ENCODE data around the gene STMND1.

STMND1 gene

DNA sequence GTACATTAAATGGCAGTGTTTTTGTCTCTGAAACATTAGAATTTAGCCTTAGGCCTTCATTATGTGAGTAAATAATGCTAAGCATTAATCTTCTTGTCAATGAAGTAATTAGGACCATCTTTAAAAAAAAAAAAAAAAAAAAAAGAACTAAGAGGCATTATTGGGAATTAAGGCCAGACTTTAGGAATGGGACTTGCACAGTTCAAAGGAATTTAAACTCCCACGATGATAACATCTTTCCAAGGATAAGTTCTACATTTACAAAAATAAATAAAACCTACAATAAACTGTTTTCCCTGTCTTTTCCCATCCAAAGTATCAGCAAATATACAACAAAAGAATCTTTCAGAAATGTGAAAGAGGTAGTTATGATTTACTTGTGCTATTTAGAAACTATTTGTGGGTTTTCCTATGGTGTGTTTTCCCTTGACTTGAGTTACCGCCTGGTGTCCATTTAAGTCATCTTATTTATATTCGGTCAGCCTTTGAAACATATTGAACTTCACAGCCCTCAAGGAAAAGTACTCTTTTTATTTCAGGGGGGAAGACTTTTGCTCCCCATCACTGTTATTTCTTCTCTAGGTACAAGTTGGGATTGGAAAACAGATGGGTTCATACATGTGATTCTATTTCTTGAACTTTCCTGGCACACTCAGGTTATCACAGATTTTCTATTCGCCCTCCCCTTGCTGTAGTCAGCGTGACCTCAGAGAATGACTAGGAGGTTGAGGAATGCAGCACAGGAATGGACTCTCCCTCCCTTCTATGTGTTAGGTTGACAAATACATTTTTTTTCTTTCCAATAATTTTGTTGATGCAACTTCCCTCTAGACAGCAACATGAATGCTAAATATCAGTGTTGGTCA, 13.6 kb downstream of the STMND1 start:
- TF ChIP-seq, protein P1, sequence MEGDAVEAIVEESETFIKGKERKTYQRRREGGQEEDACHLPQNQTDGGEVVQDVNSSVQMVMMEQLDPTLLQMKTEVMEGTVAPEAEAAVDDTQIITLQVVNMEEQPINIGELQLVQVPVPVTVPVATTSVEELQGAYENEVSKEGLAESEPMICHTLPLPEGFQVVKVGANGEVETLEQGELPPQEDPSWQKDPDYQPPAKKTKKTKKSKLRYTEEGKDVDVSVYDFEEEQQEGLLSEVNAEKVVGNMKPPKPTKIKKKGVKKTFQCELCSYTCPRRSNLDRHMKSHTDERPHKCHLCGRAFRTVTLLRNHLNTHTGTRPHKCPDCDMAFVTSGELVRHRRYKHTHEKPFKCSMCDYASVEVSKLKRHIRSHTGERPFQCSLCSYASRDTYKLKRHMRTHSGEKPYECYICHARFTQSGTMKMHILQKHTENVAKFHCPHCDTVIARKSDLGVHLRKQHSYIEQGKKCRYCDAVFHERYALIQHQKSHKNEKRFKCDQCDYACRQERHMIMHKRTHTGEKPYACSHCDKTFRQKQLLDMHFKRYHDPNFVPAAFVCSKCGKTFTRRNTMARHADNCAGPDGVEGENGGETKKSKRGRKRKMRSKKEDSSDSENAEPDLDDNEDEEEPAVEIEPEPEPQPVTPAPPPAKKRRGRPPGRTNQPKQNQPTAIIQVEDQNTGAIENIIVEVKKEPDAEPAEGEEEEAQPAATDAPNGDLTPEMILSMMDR (conservative IDR thresholded peaks at IDR 0.05; ENCODE audit: low read depth, low read length) = no peak
- DNase-seq (ENCODE audit: low read depth) = peak; percentile 91
- H3K4me3 ChIP-seq (ENCODE audit: low read length) = no peak overlapping the region

DNA sequence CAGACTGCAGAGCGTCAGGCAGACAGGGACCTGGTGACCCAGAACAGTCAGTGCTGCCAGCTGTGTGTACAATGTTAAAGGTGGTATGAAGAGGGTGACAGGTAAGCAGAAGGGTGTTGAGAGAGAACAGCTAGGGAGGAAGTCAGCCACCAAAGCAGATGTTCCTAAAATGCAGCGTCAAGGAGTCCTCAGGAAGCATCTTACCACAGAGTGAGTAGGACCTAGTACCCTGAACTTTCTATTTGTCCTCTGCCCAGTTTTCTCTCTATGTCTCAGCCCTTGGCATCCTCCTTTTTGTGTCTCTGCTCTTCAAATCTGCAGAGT, 14.2 kb downstream of the STMND1 start:
- no peak overlapping the region for H3K4me3 ChIP-seq (ENCODE audit: low read length)
- TF ChIP-seq, protein P1 (conservative IDR thresholded peaks at IDR 0.05; ENCODE audit: low read depth, low read length) = no peak
- DNase-seq (ENCODE audit: low read depth) = no peak

DNA sequence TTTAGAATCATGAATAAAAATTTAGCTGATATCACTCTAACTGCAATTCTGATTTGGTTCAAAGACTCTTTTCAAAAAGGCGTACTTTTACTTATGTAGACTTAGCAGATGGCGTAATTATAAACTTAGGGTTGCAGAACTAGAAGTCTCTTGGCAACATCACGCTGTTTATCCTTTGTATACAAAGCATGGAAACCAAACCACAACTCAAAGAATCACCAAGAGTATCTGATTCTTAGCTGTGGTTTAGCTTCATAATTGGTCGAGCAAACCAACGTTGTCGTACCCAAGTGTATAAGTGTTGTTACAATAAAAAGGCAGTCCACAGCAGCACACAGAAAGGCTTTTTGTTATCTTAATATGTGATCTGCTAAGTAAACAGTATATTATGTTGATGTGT, 18.2 kb downstream of the STMND1 start:
- no peak overlapping the region for H3K4me3 ChIP-seq (ENCODE audit: low read length)
- TF ChIP-seq, protein P1 (conservative IDR thresholded peaks at IDR 0.05; ENCODE audit: low read depth, low read length) = no peak
- no peak for DNase-seq (ENCODE audit: low read depth)

DNA sequence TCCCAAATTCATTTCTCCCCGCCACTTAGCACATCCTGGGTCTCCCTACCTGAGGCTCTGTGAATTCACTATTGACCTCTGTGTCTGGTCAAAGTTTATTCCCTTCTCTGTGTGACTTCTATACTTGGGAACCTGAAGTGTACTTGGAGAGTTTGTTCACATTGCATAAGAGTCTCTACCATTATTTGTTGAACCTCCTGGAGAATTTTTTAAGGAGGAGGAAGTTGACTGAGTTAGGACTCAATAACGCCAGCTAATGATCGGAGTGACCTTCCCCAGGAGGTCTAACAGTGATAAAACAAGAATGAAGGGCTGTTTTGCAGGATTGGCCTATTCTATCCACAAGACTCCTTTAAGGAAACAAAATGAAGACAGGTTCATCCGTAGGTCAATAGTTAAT, 23.6 kb downstream of the STMND1 start:
- no peak for DNase-seq (ENCODE audit: low read depth)
- TF ChIP-seq, protein P1 (conservative IDR thresholded peaks at IDR 0.05; ENCODE audit: low read depth, low read length) = no peak
- H3K4me3 ChIP-seq (ENCODE audit: low read length) = no peak overlapping the region

DNA sequence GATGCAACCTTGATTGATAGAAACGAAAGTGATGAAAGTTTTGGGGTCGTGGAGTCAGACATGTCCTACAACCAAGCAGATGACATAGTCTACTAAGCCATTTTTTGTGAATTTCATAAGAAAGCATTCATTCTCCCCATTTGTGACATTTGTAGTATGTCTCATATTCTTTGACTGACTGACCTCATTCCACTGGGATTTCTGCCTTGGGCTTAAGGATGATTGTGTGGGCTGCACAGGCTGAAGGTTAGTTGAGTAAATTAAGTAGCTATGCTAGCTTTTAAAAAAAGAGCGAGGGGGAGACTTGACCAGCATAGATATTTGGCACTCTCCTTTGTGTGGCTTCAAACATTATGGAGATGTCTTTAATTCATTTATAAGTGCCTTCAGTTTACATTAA, 28.9 kb downstream of the STMND1 start:
- TF ChIP-seq, protein P1 (conservative IDR thresholded peaks at IDR 0.05; ENCODE audit: low read depth, low read length) = no peak
- H3K4me3 ChIP-seq (ENCODE audit: low read length) = no peak overlapping the region
- DNase-seq (ENCODE audit: low read depth) = no peak

DNA sequence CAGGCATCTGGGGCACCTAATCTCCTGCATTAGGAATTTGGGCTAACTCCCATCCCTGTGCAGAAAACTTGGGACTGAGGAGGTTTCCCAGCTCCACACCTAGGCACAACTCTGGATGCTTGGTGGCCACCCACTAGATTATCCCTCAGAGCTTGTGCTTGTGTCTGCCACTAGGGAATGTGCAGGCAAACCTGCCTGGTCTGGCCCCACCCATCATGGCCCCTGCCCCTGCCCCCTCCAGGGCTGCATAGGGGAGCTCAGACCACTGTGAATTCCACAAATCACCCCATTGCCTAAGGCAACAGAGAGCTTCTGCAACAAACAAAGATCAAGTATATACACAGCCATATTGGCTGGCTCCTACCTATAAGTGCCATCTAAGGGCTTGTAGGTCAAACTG, 31.1 kb downstream of the STMND1 start:
- H3K4me3 ChIP-seq (ENCODE audit: low read length) = no peak overlapping the region
- DNase-seq (ENCODE audit: low read depth) = no peak
- TF ChIP-seq, protein P1 (conservative IDR thresholded peaks at IDR 0.05; ENCODE audit: low read depth, low read length) = no peak

DNA sequence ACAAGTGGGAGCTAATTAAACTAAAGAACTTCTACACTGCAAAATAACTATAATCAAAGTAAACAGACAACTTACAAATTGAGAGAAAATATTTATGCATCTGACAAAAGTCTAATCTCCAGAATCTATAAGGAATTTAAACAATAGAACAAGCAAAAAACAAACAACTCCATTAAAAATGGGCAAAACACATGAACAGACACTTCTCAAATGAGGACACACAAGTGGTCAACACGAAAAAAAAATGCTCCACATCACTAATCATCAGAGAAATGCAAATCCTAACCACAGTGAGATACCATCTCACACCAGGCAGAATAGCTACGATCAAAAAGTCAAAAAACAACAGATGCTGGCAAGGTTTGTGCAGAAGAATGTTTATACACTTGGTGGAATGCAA, 36.2 kb downstream of the STMND1 start:
- TF ChIP-seq, protein P1 (conservative IDR thresholded peaks at IDR 0.05; ENCODE audit: low read depth, low read length) = no peak
- DNase-seq (ENCODE audit: low read depth) = no peak
- no peak overlapping the region for H3K4me3 ChIP-seq (ENCODE audit: low read length)
